ENCODE results near the gene ABCA4. TPM values are rescaled to one million over a fixed set of nuclear protein-coding genes. Genes with fewer than 3 reads are reported as not detected.

The ABCA4 gene
- total RNA-seq, 4 donors from 2014 or later = 2.1 to 7.5 (median 5.0) TPM

DNA sequence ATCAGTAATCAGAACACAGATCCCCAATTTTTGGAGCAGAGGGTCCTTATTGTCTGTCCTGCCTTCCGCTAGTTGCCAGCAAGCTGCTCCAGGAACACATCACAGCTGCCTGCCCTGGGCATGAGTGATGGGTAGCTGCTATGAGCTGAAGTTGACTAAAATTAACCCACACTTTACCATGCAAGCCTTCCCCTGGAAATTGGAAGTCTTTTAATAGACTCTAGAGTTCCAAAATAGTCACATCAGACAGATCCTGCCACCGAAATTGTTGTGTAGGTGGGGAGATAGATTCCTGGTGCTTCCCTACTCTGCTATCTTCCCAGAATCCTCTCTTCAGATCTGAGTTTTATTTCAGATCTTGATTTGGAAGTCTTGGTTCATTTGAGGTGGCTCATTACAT, 148.6 kb downstream of the ABCA4 start:
- no peak overlapping the region for H3K4me3 ChIP-seq
- DNase-seq = no peak
- H3K27me3 ChIP-seq = no peaks in the 10 kb centered on the region
- H3K36me3 ChIP-seq = no peaks in the 10 kb centered on the region
- no peaks in the 10 kb centered on the region for H3K9me3 ChIP-seq
- H3K27ac ChIP-seq = no peak overlapping the region
- H3K4me1 ChIP-seq = no peaks in the 10 kb centered on the region
- TF ChIP-seq, protein P1, sequence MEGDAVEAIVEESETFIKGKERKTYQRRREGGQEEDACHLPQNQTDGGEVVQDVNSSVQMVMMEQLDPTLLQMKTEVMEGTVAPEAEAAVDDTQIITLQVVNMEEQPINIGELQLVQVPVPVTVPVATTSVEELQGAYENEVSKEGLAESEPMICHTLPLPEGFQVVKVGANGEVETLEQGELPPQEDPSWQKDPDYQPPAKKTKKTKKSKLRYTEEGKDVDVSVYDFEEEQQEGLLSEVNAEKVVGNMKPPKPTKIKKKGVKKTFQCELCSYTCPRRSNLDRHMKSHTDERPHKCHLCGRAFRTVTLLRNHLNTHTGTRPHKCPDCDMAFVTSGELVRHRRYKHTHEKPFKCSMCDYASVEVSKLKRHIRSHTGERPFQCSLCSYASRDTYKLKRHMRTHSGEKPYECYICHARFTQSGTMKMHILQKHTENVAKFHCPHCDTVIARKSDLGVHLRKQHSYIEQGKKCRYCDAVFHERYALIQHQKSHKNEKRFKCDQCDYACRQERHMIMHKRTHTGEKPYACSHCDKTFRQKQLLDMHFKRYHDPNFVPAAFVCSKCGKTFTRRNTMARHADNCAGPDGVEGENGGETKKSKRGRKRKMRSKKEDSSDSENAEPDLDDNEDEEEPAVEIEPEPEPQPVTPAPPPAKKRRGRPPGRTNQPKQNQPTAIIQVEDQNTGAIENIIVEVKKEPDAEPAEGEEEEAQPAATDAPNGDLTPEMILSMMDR (IDR thresholded peaks at IDR 0.05) = no peak
- TF ChIP-seq POLR2A (IDR thresholded peaks at IDR 0.05) = no peak

DNA sequence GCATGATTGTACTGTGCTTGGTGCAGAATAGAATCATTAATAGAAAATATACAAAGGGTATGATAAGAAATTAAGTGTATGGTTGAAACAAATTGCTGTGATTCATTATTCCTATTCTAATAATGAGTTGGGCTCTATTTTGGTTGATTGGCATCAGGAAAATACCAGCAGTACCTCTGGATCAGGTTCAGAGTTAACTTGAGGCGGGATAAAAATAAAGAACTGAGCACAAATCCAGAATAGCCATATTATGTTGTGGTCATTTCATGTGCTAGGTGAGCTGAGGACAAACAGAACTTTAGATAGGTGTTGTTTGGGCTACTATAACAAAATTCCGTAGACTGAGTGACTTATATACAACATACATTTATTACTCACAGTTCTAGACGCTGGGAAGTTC, 151.1 kb downstream of the ABCA4 start:
- Histone ChIP-seq H3K4me3 (no peak overlapping the region), H3K27ac (no peak overlapping the region), H3K4me1 (no peaks in the 10 kb centered on the region), H3K27me3 (no peaks in the 10 kb centered on the region), H3K9me3 (no peaks in the 10 kb centered on the region), H3K36me3 (no peaks in the 10 kb centered on the region)
- DNase-seq = no peak
- TF ChIP-seq, protein P1 (IDR thresholded peaks at IDR 0.05) = no peak
- TF ChIP-seq POLR2A (IDR thresholded peaks at IDR 0.05) = no peak

DNA sequence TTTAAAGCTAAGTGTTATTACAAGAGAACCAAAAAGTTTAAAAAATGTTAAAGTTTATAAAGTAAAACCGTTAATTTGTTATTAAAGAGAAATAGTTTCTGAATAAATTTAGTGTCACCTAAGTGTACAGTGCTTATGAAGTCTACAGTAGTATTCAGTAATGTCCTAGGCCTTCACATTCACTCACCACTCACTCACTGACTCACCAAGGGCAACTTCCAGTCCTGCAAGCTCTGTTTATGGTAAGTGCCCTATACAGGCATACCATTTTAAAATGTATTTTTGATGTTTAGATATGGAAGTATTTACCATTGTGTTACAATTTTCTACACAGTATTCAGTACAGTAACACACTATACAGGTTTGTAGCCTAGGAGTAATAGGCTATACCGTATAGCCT, 151.6 kb downstream of the ABCA4 start:
- no peaks in the 10 kb centered on the region for H3K9me3 ChIP-seq
- DNase-seq = no peak
- H3K36me3 ChIP-seq = no peaks in the 10 kb centered on the region
- TF ChIP-seq POLR2A (IDR thresholded peaks at IDR 0.05) = no peak
- TF ChIP-seq, protein P1 (IDR thresholded peaks at IDR 0.05) = no peak
- H3K4me3 ChIP-seq = no peak overlapping the region
- no peak overlapping the region for H3K27ac ChIP-seq
- H3K27me3 ChIP-seq = no peaks in the 10 kb centered on the region
- no peaks in the 10 kb centered on the region for H3K4me1 ChIP-seq

DNA sequence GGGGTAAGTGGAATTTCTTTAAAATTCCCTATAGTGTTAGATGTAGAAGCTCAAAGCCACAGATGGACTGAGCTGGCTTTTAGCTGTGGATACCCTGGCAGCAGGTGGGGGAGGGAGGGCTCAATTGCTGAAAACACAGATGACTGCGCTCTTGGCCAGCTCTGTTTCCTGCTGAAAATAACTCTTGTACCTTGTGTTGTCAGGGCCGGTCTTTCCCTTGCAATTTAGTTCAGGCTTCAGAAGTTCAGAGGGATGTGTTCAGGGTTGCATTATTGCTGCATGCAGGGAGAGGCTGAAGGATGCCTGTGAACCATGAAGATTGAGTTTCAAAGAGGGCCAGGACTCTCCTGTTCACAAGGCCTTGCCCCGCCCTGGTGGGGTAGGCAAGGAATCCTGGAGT, 153.6 kb downstream of the ABCA4 start:
- no peak overlapping the region for H3K27ac ChIP-seq
- no peak overlapping the region for H3K4me3 ChIP-seq
- no peak for DNase-seq
- no peaks in the 10 kb centered on the region for H3K27me3 ChIP-seq
- no peak for TF ChIP-seq POLR2A (IDR thresholded peaks at IDR 0.05)
- TF ChIP-seq, protein P1 (IDR thresholded peaks at IDR 0.05) = no peak
- no peaks in the 10 kb centered on the region for H3K4me1 ChIP-seq
- H3K36me3 ChIP-seq = no peaks in the 10 kb centered on the region
- no peaks in the 10 kb centered on the region for H3K9me3 ChIP-seq

DNA sequence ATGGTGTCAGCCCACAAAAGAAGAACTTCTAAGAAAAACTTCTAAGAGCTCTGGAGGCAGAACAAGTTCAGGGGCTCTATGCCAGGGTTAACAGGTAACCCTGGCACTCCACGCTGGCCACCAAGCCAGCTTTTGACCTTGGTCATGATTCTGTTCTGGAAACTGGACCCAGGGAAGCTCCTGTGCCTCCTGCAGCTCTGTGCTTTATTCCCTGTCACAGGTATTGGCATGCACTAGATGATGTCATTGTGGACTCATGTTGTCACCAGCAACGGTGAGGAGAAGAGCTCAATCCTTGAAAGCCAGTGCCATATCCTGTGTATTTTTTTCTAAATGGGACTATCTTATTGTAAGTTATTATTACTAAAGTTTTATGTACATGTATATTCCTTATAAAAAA, 155.1 kb downstream of the ABCA4 start:
- Histone ChIP-seq H3K27me3 (no peaks in the 10 kb centered on the region), H3K9me3 (no peaks in the 10 kb centered on the region), H3K4me1 (peaks cover 0 to 5% (median 0%) of the 10 kb centered on the region in 4 donors), H3K27ac (no peak overlapping the region), H3K36me3 (no peaks in the 10 kb centered on the region), H3K4me3 (no peak overlapping the region)
- DNase-seq = no peak
- TF ChIP-seq, protein P1 (IDR thresholded peaks at IDR 0.05) = no peak
- TF ChIP-seq POLR2A (IDR thresholded peaks at IDR 0.05) = no peak

DNA sequence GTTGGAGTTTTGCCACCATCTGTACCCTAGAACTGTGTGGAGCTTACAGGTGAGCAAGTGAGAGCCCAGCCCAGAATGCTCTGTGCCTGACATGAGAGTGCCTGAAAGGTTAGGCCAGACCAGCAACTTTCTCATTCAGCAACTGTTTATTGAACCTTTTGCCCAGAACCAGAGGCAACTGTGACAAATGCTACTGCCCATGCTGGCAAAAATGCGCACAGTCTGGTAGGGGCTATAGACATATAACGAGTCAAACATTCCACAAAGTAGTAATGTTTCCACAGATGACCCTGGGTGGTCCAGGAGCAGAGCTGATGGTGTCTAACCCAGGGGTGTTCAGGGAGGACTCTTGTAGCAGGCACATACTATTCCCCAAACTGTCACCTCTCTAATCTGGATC, 155.7 kb downstream of the ABCA4 start:
- Histone ChIP-seq H3K27ac (no peak overlapping the region), H3K4me3 (no peak overlapping the region), H3K27me3 (no peaks in the 10 kb centered on the region), H3K4me1 (peaks cover 0 to 9% (median 0%) of the 10 kb centered on the region in 4 donors), H3K9me3 (no peaks in the 10 kb centered on the region), H3K36me3 (no peaks in the 10 kb centered on the region)
- DNase-seq = no peak
- TF ChIP-seq, protein P1 (IDR thresholded peaks at IDR 0.05) = no peak
- TF ChIP-seq POLR2A (IDR thresholded peaks at IDR 0.05) = no peak

Data from Peyer's patch (tissue), 4 donors.